GM13977 (cell line): ENCODE data around the gene SOD3.

Experiments
- DNase-seq: peaks from one replicate; pipeline ENCODE4 v3.0.0; 2012; ENCODE audit warnings: low spot score
- CTCF ChIP-seq: IDR thresholded peaks from 2 replicates; pipeline ENCODE4 v1.5.1; 2012; ENCODE audit warnings: mild to moderate bottlenecking, control low read depth; ENCODE audit not compliant: insufficient read depth; ENCODE audit errors: extremely low read depth, missing control alignments
- in situ Hi-C: fragments of 300-500 bp; cut with MboI; formaldehyde crosslinking; loops from one replicate; pipeline ENCODE4 v1.12.0; 2022; ENCODE audit warnings: low sequenced_read_pairs, low pct_unique_long_range_greater_than_20kb, mixed read lengths, inconsistent platforms; ENCODE audit not compliant: unreplicated experiment

SOD3 gene

DNA sequence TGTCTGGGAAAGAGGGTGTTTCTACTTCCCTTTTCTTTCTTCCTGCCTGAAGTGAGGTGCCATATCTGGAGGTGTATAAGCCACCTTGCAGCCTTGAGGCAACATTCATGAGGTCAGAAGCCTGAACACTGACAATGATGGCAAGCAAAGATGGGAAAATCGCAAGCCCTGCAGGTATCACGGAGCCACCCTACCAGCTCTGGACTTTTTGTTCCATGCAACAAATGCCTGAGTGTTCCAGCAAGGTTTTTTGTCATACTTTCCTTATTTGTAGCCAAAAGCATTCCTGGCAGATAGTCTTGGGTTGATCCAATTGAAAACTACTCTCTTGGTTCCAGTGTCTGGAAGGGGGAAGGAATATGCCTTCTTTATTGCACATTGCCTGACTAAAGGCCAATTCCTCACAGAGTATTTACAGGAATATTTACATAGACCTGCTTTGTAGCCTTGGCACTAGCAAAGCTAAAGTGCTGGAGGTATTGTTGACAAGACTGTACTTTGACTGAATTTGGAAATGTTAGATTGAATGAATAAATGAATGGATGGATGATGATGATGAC lies 14.4 kb upstream of the SOD3 start:
- in situ Hi-C loops, result no loop called here
- no peak for TF ChIP-seq CTCF
- no peak for DNase-seq

DNA sequence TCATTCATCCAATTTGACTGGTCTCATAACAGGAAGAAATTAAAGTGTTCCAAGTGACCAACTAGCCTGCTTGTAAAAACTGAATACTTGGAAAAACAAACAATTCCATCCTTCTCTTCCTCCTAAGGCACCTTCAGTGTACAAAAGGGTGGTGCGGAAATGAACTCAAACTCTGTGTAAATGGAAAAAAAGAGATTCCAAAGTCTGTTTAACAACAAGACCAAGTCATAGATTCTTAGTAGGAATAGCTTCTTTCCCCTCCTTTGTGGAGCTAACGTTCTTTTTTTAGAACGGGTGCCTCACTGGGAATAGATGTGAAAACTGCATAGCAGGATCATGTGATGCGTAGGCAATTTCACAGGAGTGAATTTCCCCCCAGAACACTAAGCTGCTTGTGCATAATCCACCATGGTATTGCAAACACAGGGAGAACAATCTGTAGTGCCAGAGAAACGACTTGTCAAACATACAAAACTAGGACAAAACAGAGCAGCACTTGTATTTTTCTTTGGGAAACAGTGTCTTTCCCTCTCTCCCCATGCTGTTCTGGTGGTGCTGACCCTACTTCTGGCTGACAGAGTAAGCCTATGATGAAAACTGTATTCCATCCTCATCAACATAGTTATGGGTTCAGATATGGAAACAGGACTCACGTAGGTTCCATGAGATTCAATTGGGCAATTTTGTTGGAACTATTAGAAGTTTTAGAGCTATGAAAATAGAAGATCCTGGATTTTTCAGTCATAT lies 13.2 kb upstream of the SOD3 start:
- no peak for DNase-seq
- TF ChIP-seq CTCF, result no peak
- in situ Hi-C loops, result no loop called here

- no peak for DNase-seq
- in situ Hi-C loops, result no loop called here
- TF ChIP-seq CTCF, result no peak
Observed at GRCh38 chr4:24783506-24783905, 11.9 kb upstream of the SOD3 start.

DNA sequence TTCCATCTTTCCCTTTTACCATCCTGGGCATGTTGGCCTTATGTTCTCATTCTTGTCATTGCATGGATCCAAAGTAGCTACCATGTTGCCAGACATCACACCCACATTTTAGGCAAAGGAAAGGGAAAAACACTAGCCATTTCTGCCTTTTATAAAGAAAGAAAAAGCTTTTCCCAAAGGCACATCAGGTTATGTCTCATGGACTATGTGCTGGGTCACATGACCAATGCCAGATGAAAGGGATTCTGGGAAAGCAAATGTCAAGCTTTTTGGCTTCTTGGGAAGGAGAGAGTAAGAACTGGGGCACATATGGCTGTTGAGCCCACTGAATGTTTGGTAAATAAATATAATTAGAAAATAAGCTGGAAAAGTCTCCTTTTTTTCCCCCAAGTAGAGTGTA lies 4.3 kb upstream of the SOD3 start:
- no peak for TF ChIP-seq CTCF
- in situ Hi-C loops, result no loop called here
- no peak for DNase-seq

DNA sequence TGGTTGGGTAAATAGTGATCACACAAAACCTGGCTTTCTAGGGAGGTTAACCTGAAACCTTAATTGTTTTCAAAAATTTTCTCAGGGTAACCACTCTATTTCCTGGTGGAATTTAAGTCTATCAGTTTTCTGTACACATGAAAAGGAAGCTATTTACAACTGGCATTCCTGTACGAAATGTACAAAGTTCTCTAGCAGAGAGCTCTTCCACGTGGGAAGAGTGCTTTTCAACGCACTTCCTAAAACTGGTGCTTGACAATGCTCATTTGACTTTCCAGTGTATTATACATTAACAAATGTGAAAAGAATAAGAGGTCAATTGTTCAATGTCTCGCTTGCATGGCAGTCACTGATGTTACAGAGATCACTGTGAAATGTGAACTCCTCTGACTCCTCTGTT lies 2.8 kb upstream of the SOD3 start:
- TF ChIP-seq CTCF, result no peak
- in situ Hi-C loops, result no loop called here
- no peak for DNase-seq

DNA sequence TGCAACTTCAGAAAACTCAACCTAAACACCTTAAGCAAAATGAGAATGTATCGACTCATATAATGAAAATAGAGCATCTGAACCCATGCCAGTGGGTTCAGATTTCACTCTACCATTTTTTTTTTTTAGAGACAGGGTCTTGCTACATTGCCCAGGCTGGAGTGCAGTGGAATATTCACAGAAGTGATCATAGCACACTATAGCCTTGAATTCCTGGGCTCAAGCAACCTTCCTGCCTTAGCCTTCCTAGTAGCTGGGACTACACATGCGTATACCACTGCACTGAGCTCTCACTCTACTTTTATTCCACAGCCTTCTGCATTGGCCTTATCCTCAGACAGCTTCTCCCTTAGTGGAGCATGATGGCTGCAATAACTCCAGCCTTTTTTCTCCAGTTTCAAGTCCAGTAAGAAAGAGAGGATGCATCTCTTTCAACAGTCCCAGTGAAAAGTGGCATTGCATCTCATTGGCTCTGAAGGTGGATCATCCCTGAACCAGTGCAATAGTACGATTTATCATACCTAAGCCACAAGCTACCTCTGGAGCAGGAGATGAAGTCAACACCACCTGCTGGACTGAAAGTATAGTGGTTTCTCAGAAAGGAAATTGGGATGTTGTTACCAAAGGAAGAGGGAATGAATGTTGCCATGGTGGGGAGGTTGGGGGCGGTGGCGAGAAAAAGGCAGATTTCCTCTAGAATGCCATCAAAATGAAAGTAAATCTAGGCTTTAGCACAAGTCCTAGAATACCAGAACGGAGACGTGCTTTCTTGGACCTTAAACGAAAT lies 2.0 kb upstream of the SOD3 start:
- no peak for DNase-seq
- in situ Hi-C loops, result no loop called here
- TF ChIP-seq CTCF, result no peak
